Fibroblast of villous mesenchyme (primary cell): Measurements from ENCODE around the gene RNF181. TPM values are rescaled to one million over a fixed set of nuclear protein-coding genes. Genes with fewer than 3 reads are reported as not detected.

ENCODE experiments used
- DNase-seq: peaks from one replicate; pipeline ENCODE4 v3.0.0-alpha.2; 2010; ENCODE audit warnings: low read depth
- H3K4me3 ChIP-seq: 2 replicates; pipeline ENCODE4 v1.5.1; 2011; ENCODE audit warnings: low read depth, mild to moderate bottlenecking, low read length
- CTCF ChIP-seq: IDR thresholded peaks from 2 replicates; pipeline ENCODE4 v1.5.1; 2012; ENCODE audit warnings: low read depth, mild to moderate bottlenecking, low read length; ENCODE audit not compliant: insufficient read depth
- small RNA-seq: library from RNA; depleted of rRNA; stranded (forward); fragments of <200 nt; gene quantifications from one replicate; pipeline ENCODE3, GENCODE V24; 2012
- total RNA-seq: library from RNA; depleted of rRNA; stranded (reverse); fragments of >200 nt; gene quantifications from 2 replicates; pipeline ENCODE4 v1.2.3, GENCODE V29; 2012

RNF181 gene
- total RNA-seq, 1 donor: 130 TPM

- no peak overlapping the region for H3K4me3 ChIP-seq
- no peak for DNase-seq
- TF ChIP-seq CTCF: no peak
Observed at GRCh38 chr2:85635636-85636035, 40.1 kb downstream of the RNF181 start.

DNA sequence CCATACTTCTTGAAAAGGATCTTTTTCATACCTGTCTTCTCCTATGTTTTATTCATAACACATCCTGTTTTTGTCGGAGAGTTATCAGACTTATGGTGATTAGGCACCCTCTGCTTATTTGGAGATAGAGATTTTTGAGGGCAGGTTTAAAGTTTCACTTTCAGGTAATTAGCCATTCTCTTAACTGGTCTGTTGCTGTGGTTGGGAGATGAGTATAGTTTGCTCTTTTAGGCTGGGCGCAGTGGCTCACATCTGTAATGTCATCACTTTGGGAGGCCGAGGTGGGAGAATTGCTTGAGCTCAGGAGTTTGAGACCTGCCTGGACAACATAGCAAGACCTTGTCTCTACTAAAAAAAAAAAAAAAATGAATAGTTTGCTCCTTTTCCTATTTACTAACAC is 47.2 kb downstream of the RNF181 start:
- H3K4me3 ChIP-seq: no peak overlapping the region
- DNase-seq: no peak
- no peak for TF ChIP-seq CTCF

- DNase-seq: no peak
- no peak overlapping the region for H3K4me3 ChIP-seq
- TF ChIP-seq CTCF: no peak
Observed at GRCh38 chr2:85644909-85645308, 49.4 kb downstream of the RNF181 start.

- no peak overlapping the region for H3K4me3 ChIP-seq
- TF ChIP-seq CTCF: no peak
Observed at GRCh38 chr2:85646166-85646565, 50.6 kb downstream of the RNF181 start.

More at GRCh38 chr2:85646166-85646565, 50.6 kb downstream of the RNF181 start:
- no peak for DNase-seq

Small RNAs within 50 kb of the gene (small RNA-seq; reads per million reads assigned to genes)
- 0.47 reads per million for gene RN7SL126P

Other genes starting within 250 kb of the RNF181 start
- gene RETSAT, start 241.2 kb upstream of the RNF181 start, total RNA-seq: 45.1 and 56.1 TPM in 2 replicates
- gene ELMOD3, start 241.0 kb upstream of the RNF181 start, total RNA-seq: 15.8 and 19.4 TPM in 2 replicates
- 56.6 and 75.7 TPM in 2 replicates for gene CAPG, start 185.4 kb upstream of the RNF181 start, total RNA-seq
- 0.43 TPM in 1 of 2 replicates, not detected in the other for gene SH2D6, start 177.0 kb upstream of the RNF181 start, total RNA-seq
- 113 and 124 TPM in 2 replicates for gene MAT2A, start 56.6 kb upstream of the RNF181 start, total RNA-seq
- gene GGCX, start 34.3 kb upstream of the RNF181 start, total RNA-seq: 35.8 and 51.4 TPM in 2 replicates
- 2.2 and 3.5 TPM in 2 replicates for gene VAMP8, start 18.2 kb upstream of the RNF181 start, total RNA-seq
- 18.1 and 22.9 TPM in 2 replicates for gene VAMP5, start 11.3 kb upstream of the RNF181 start, total RNA-seq
- 8.6 and 10.6 TPM in 2 replicates for gene TMEM150A, start 7.0 kb downstream of the RNF181 start, total RNA-seq
- 16.4 and 26.8 TPM in 2 replicates for gene C2orf68, start 16.3 kb downstream of the RNF181 start, total RNA-seq
- gene USP39, start 20.4 kb downstream of the RNF181 start, total RNA-seq: 39.6 and 41.9 TPM in 2 replicates
- gene SFTPB, start 72.5 kb downstream of the RNF181 start, total RNA-seq: not detected in 2 replicates
- not detected in 2 replicates for gene GNLY, start 98.6 kb downstream of the RNF181 start, total RNA-seq
- 6.8 and 9.1 TPM in 2 replicates for gene ATOH8, start 158.2 kb downstream of the RNF181 start, total RNA-seq